Lung (tissue), 12 donors: ENCODE data around the gene ZCCHC8. TPM values are rescaled to one million over a fixed set of nuclear protein-coding genes. Genes with fewer than 3 reads are reported as not detected.
"Not testable (repeated sequence)": the region's sequence is repeated elsewhere in the genome, so short reads cannot be mapped to it uniquely, and the experiment has no call there.

Source experiments
- ATAC-seq: fragments of 200-7000 bp; cut with Tn5 transposase; one replicate; pipeline ENCODE4 v1.9.1; 2020; ENCODE audit warnings: moderate number of reproducible peaks; ENCODE audit not compliant: insufficient read depth, low FRiP score
- DNase-seq, 3 donors: peaks; one replicate each; pipeline ENCODE4 v3.0.0-alpha.2; 2013 to 2017
- H3K27ac ChIP-seq, 2 donors: one replicate each; pipeline ENCODE4 v1.5.1; 2013; ENCODE audit warnings: mild to moderate bottlenecking in 2 of 2, moderate library complexity in 2 of 2, control low read depth in 1 of 2, inconsistent platforms in 1 of 2, low read depth in 1 of 2, low read length in 1 of 2
- H3K27me3 ChIP-seq, 3 donors: one replicate each; pipeline ENCODE4 v1.5.1; 2013; ENCODE audit warnings: low read length in 2 of 3; ENCODE audit not compliant: control insufficient read depth in 3 of 3, insufficient read depth in 3 of 3
- H3K36me3 ChIP-seq, 4 donors: one replicate each; pipeline ENCODE4 v1.5.1; 2013; ENCODE audit warnings: low read length in 4 of 4, mild to moderate bottlenecking in 1 of 4, moderate library complexity in 1 of 4; ENCODE audit not compliant: control insufficient read depth in 4 of 4, insufficient read depth in 4 of 4
- H3K4me1 ChIP-seq, 5 donors: one replicate each; pipeline ENCODE4 v1.5.1; 2013; ENCODE audit warnings: low read length in 5 of 5, mild to moderate bottlenecking in 2 of 5, moderate library complexity in 1 of 5; ENCODE audit not compliant: control insufficient read depth in 5 of 5, insufficient read depth in 5 of 5
- H3K4me3 ChIP-seq: one replicate; pipeline ENCODE4 v1.5.1; 2013; ENCODE audit warnings: mild to moderate bottlenecking, control low read depth, moderate library complexity
- H3K9ac ChIP-seq, 2 donors: one replicate each; pipeline ENCODE4 v1.5.1; 2013; ENCODE audit warnings: low read length in 2 of 2, control low read depth in 1 of 2; ENCODE audit not compliant: insufficient read depth in 1 of 2
- H3K9me3 ChIP-seq, 4 donors: one replicate each; pipeline ENCODE4 v1.5.1; 2013; ENCODE audit warnings: low read length in 3 of 4, mild to moderate bottlenecking in 1 of 4, moderate library complexity in 1 of 4; ENCODE audit not compliant: control insufficient read depth in 4 of 4, insufficient read depth in 3 of 4
- CTCF ChIP-seq: IDR thresholded peaks from 2 replicates; pipeline ENCODE4 v1.5.1; 2012; ENCODE audit warnings: mild to moderate bottlenecking; ENCODE audit errors: control extremely low read depth, extremely low read depth
- WGBS, 2 donors: extraction: QIAGEN DNeasy Blood & Tissue Kit; methylation state at CpG; one replicate each; pipeline ENCODE4 v1.1.7; 2013; 5-methylcytosine and 5-hydroxymethylcytosine counted together
- polyA plus RNA-seq, 2 donors: library from polyadenylated mRNA; stranded (reverse); fragments of 200-250 nt; gene quantifications; one replicate each; pipeline ENCODE4 v1.2.1, GENCODE V29; 2013
- total RNA-seq, 2 donors: library from RNA; depleted of rRNA in 1 of 2; stranded (reverse); fragments of >200 nt in 1 of 2; gene quantifications; one replicate each; pipeline ENCODE4 v1.2.1, GENCODE V29; 2014 to 2021
- donor health status: control.
- donor health status: control.
- donor health status: Bipolar disorder and iron deficiency.
- donor health status: healthy.
- donor health status: DM: yes; HTN: yes; CAD: no.

Gene ZCCHC8
- total and polyA plus RNA-seq, 4 donors: 12.8 to 48.1 (median 21.8) TPM

- DNase-seq: no peak
- H3K9me3 ChIP-seq: no peaks in the 10 kb centered on the region
- H3K4me3 ChIP-seq: no peak overlapping the region
- no peak overlapping the region for H3K9ac ChIP-seq
- H3K27me3 ChIP-seq: no peaks in the 10 kb centered on the region
- H3K36me3 ChIP-seq: peaks cover 19 to 42% (median 31%) of the 10 kb centered on the region in 4 donors
- no peak for TF ChIP-seq CTCF
- ATAC-seq: no peak
- no peaks in the 10 kb centered on the region for H3K4me1 ChIP-seq
- 91 to 93% methylated on average over 2 of the region's 2 CpGs for WGBS, 2 donors
- no peak overlapping the region for H3K27ac ChIP-seq
Observed at GRCh38 chr12:122489038-122489437, 11.7 kb downstream of the ZCCHC8 start.

- WGBS, 2 donors: 96 to 100% methylated on average over 3 of the region's 3 CpGs
- peaks cover 20 to 44% (median 36%) of the 10 kb centered on the region in 4 donors for H3K36me3 ChIP-seq
Observed at GRCh38 chr12:122487807-122488206, 12.9 kb downstream of the ZCCHC8 start.

GRCh38 chr12:122486805-122487426 lies 13.8 kb downstream of the ZCCHC8 start:
- no peak overlapping the region for H3K9ac ChIP-seq
- no peak overlapping the region for H3K4me3 ChIP-seq
- no peak for DNase-seq
- no peaks in the 10 kb centered on the region for H3K9me3 ChIP-seq
- ATAC-seq: no peak
- no peak for TF ChIP-seq CTCF
- H3K36me3 ChIP-seq: peaks cover 18 to 42% (median 36%) of the 10 kb centered on the region in 4 donors
- no peaks in the 10 kb centered on the region for H3K27me3 ChIP-seq
- H3K27ac ChIP-seq: no peak overlapping the region
- H3K4me1 ChIP-seq: no peaks in the 10 kb centered on the region
- WGBS, 2 donors: 94 to 95% methylated on average over 7 of the region's 7 CpGs

More at GRCh38 chr12:122487807-122488206, 12.9 kb downstream of the ZCCHC8 start:
- not testable (repeated sequence) for H3K27ac ChIP-seq, H3K4me3 ChIP-seq, ATAC-seq, H3K9ac ChIP-seq, H3K9me3 ChIP-seq, H3K27me3 ChIP-seq, H3K4me1 ChIP-seq, DNase-seq

GRCh38 chr12:122486360-122486759 lies 14.4 kb downstream of the ZCCHC8 start:
- not testable (repeated sequence) for H3K4me1 ChIP-seq, H3K27ac ChIP-seq, H3K27me3 ChIP-seq, H3K4me3 ChIP-seq, H3K9ac ChIP-seq, DNase-seq, H3K9me3 ChIP-seq, ATAC-seq
- peaks cover 18 to 45% (median 37%) of the 10 kb centered on the region in 4 donors for H3K36me3 ChIP-seq
- WGBS, 2 donors: 83 to 94% methylated on average over 6 of the region's 6 CpGs

- not testable (repeated sequence) for DNase-seq, H3K9me3 ChIP-seq, H3K27ac ChIP-seq, H3K4me3 ChIP-seq, H3K4me1 ChIP-seq, H3K27me3 ChIP-seq, H3K9ac ChIP-seq, ATAC-seq
- WGBS, 2 donors: 96 to 98% methylated on average over 1 of the region's 1 CpG
- peaks cover 22 to 52% (median 39%) of the 10 kb centered on the region in 4 donors for H3K36me3 ChIP-seq
Observed at GRCh38 chr12:122484385-122484784, 16.3 kb downstream of the ZCCHC8 start.
